Glutamatergic neuron (in vitro differentiated cells): ENCODE data around the gene ESYT3. TPM values are rescaled to one million over a fixed set of nuclear protein-coding genes. Genes with fewer than 3 reads are reported as not detected.

Experiments used
- DNase-seq: peaks from one replicate; pipeline ENCODE4 v3.0.0; 2022
- H3K27ac Mint-ChIP-seq: one replicate; pipeline ENCODE4 v1.8.0; 2020; ENCODE audit warnings: mild to moderate bottlenecking, mixed read lengths, inconsistent platforms; ENCODE audit not compliant: unreplicated experiment
- H3K27me3 Mint-ChIP-seq: one replicate; pipeline ENCODE4 v1.8.0; 2020; ENCODE audit warnings: mild to moderate bottlenecking, moderate library complexity, mixed read lengths, inconsistent platforms; ENCODE audit not compliant: unreplicated experiment
- H3K36me3 Mint-ChIP-seq: one replicate; pipeline ENCODE4 v1.8.0; 2020; ENCODE audit warnings: mild to moderate bottlenecking, mixed read lengths, inconsistent platforms; ENCODE audit not compliant: unreplicated experiment
- H3K4me1 Mint-ChIP-seq: one replicate; pipeline ENCODE4 v1.8.0; 2020; ENCODE audit warnings: mild to moderate bottlenecking, low read depth, mixed read lengths, inconsistent platforms; ENCODE audit not compliant: unreplicated experiment
- H3K4me3 Mint-ChIP-seq: one replicate; pipeline ENCODE4 v1.8.0; 2020; ENCODE audit warnings: mild to moderate bottlenecking, mixed read lengths, inconsistent platforms; ENCODE audit not compliant: unreplicated experiment
- H3K9me3 Mint-ChIP-seq: one replicate; pipeline ENCODE4 v1.8.0; 2020; ENCODE audit warnings: mild to moderate bottlenecking, moderate library complexity, mixed read lengths, inconsistent platforms; ENCODE audit not compliant: unreplicated experiment
- CTCF ChIP-seq: fragments of 200-600 bp; sonication (generic); IDR thresholded peaks from one replicate; pipeline ENCODE4 v1.5.0; 2021; ENCODE audit not compliant: partially characterized antibody, unreplicated experiment
- total RNA-seq: library from RNA; stranded (reverse); fragmentation: NEBNext Ultra II Directional; extraction: Animal tissue kit (Norgen Biotek cat#: 25700); gene quantifications from one replicate; pipeline ENCODE4 v1.2.1, GENCODE V29; 2021; ENCODE audit not compliant: unreplicated experiment

The ESYT3 gene
- total RNA-seq, 1 donor from 2014 or later, result not detected

- no peaks in the 10 kb centered on the region for H3K36me3 Mint-ChIP-seq
- peaks cover 2% of the 10 kb centered on the region for H3K27me3 Mint-ChIP-seq
- no peak overlapping the region for H3K4me3 Mint-ChIP-seq
- H3K4me1 Mint-ChIP-seq, result no peaks in the 10 kb centered on the region
- no peak for TF ChIP-seq CTCF
- DNase-seq, result no peak
- H3K9me3 Mint-ChIP-seq, result no peaks in the 10 kb centered on the region
- no peak overlapping the region for H3K27ac Mint-ChIP-seq
Measured at GRCh38 chr3:138442433-138442832, 8.0 kb downstream of the ESYT3 start.

GRCh38 chr3:138443091-138443490 is 8.7 kb downstream of the ESYT3 start:
- no peak overlapping the region for H3K4me3 Mint-ChIP-seq
- H3K27ac Mint-ChIP-seq, result no peak overlapping the region
- no peak for TF ChIP-seq CTCF
- H3K27me3 Mint-ChIP-seq, result peaks cover 2% of the 10 kb centered on the region
- DNase-seq, result no peak
- no peaks in the 10 kb centered on the region for H3K9me3 Mint-ChIP-seq
- H3K4me1 Mint-ChIP-seq, result no peaks in the 10 kb centered on the region
- no peaks in the 10 kb centered on the region for H3K36me3 Mint-ChIP-seq

GRCh38 chr3:138443521-138444503 is 9.4 kb downstream of the ESYT3 start:
- Mint-ChIP-seq H3K27ac (no peak overlapping the region), H3K4me1 (no peaks in the 10 kb centered on the region)

GRCh38 chr3:138445236-138445635 is 10.8 kb downstream of the ESYT3 start:
- no peaks in the 10 kb centered on the region for H3K36me3 Mint-ChIP-seq
- peaks cover 4% of the 10 kb centered on the region for H3K27me3 Mint-ChIP-seq
- no peak overlapping the region for H3K27ac Mint-ChIP-seq
- no peaks in the 10 kb centered on the region for H3K4me1 Mint-ChIP-seq
- no peak for TF ChIP-seq CTCF
- no peak overlapping the region for H3K4me3 Mint-ChIP-seq
- H3K9me3 Mint-ChIP-seq, result no peaks in the 10 kb centered on the region
- DNase-seq, result no peak

More at GRCh38 chr3:138443521-138444503, 9.4 kb downstream of the ESYT3 start:
- Mint-ChIP-seq H3K27me3 (peaks cover 2% of the 10 kb centered on the region), H3K36me3 (no peaks in the 10 kb centered on the region), H3K4me3 (no peak overlapping the region), H3K9me3 (no peaks in the 10 kb centered on the region)
- TF ChIP-seq CTCF, result no peak
- DNase-seq, result no peak

- no peak overlapping the region for H3K27ac Mint-ChIP-seq
- H3K36me3 Mint-ChIP-seq, result no peaks in the 10 kb centered on the region
- no peak for TF ChIP-seq CTCF
- H3K9me3 Mint-ChIP-seq, result no peaks in the 10 kb centered on the region
- no peak overlapping the region for H3K4me3 Mint-ChIP-seq
- DNase-seq, result no peak
- peaks cover 4% of the 10 kb centered on the region for H3K27me3 Mint-ChIP-seq
- H3K4me1 Mint-ChIP-seq, result no peaks in the 10 kb centered on the region
Measured at GRCh38 chr3:138445654-138446053, 11.2 kb downstream of the ESYT3 start.
